Measurements from ENCODE around the gene MBP. TPM values are rescaled to one million over a fixed set of nuclear protein-coding genes. Genes with fewer than 3 reads are reported as not detected.
A peak's percentile ranks its signal among the peaks of the same experiment; 100 is the strongest.

Gene MBP
- polyA plus RNA-seq, 1 donor = 28.8 TPM

- H3K27me3 ChIP-seq (ENCODE audit: control insufficient read depth, insufficient read depth, low read length) = no peaks in the 10 kb centered on the region
- H3K4me1 ChIP-seq (ENCODE audit: control insufficient read depth, insufficient read depth, low read length) = peaks cover 15% of the 10 kb centered on the region
- H3K4me3 ChIP-seq (ENCODE audit: low read length) = no peak overlapping the region
- no CpG with 5 or more reads among the region's 14 CpGs for WGBS (ENCODE audit: insufficient coverage, low lambda C conversion rate)
- H3K27ac ChIP-seq (ENCODE audit: low read length) = no peak overlapping the region
- H3K9me3 ChIP-seq (ENCODE audit: control insufficient read depth, low read depth, low read length) = no peaks in the 10 kb centered on the region
- peaks cover 6% of the 10 kb centered on the region for H3K36me3 ChIP-seq (ENCODE audit: control insufficient read depth, insufficient read depth, low read length)
- DNase-seq = no peak
These were observed 9.0 kb downstream of the MBP start for GRCh38 chr18:77123320-77124231.

- no peak overlapping the region for H3K27ac ChIP-seq (ENCODE audit: low read length)
- H3K4me3 ChIP-seq (ENCODE audit: low read length) = no peak overlapping the region
- peaks cover 6% of the 10 kb centered on the region for H3K36me3 ChIP-seq (ENCODE audit: control insufficient read depth, insufficient read depth, low read length)
- H3K27me3 ChIP-seq (ENCODE audit: control insufficient read depth, insufficient read depth, low read length) = no peaks in the 10 kb centered on the region
- no CpG with 5 or more reads among the region's 3 CpGs for WGBS (ENCODE audit: insufficient coverage, low lambda C conversion rate)
- no peak for DNase-seq
- no peaks in the 10 kb centered on the region for H3K9me3 ChIP-seq (ENCODE audit: control insufficient read depth, low read depth, low read length)
- peaks cover 12% of the 10 kb centered on the region for H3K4me1 ChIP-seq (ENCODE audit: control insufficient read depth, insufficient read depth, low read length)
These were observed 11.1 kb downstream of the MBP start for GRCh38 chr18:77121523-77121922.

- H3K27ac ChIP-seq (ENCODE audit: low read length) = no peak overlapping the region
- no CpG with 5 or more reads among the region's 23 CpGs for WGBS (ENCODE audit: insufficient coverage, low lambda C conversion rate)
- H3K27me3 ChIP-seq (ENCODE audit: control insufficient read depth, insufficient read depth, low read length) = no peaks in the 10 kb centered on the region
- no peak for DNase-seq
- no peaks in the 10 kb centered on the region for H3K9me3 ChIP-seq (ENCODE audit: control insufficient read depth, low read depth, low read length)
- H3K4me1 ChIP-seq (ENCODE audit: control insufficient read depth, insufficient read depth, low read length) = peaks cover 22% of the 10 kb centered on the region
- peaks cover 6% of the 10 kb centered on the region for H3K36me3 ChIP-seq (ENCODE audit: control insufficient read depth, insufficient read depth, low read length)
- H3K4me3 ChIP-seq (ENCODE audit: low read length) = no peak overlapping the region
These were observed 12.6 kb downstream of the MBP start for GRCh38 chr18:77119851-77120491.

GRCh38 chr18:77119101-77119850, 13.3 kb downstream of the MBP start:
- no peak for DNase-seq
- WGBS (ENCODE audit: insufficient coverage, low lambda C conversion rate) = no CpG with 5 or more reads among the region's 12 CpGs

GRCh38 chr18:77118256-77119090, 14.1 kb downstream of the MBP start:
- peaks cover 6% of the 10 kb centered on the region for H3K36me3 ChIP-seq (ENCODE audit: control insufficient read depth, insufficient read depth, low read length)
- peaks cover 21% of the 10 kb centered on the region for H3K4me1 ChIP-seq (ENCODE audit: control insufficient read depth, insufficient read depth, low read length)
- H3K27me3 ChIP-seq (ENCODE audit: control insufficient read depth, insufficient read depth, low read length) = no peaks in the 10 kb centered on the region
- WGBS (ENCODE audit: insufficient coverage, low lambda C conversion rate) = no CpG with 5 or more reads among the region's 12 CpGs
- H3K4me3 ChIP-seq (ENCODE audit: low read length) = no peak overlapping the region
- no peak overlapping the region for H3K27ac ChIP-seq (ENCODE audit: low read length)
- H3K9me3 ChIP-seq (ENCODE audit: control insufficient read depth, low read depth, low read length) = peaks cover 2% of the 10 kb centered on the region
- DNase-seq = no peak

More at GRCh38 chr18:77119101-77119850, 13.3 kb downstream of the MBP start:
- Histone ChIP-seq H3K36me3 (ENCODE audit: control insufficient read depth, insufficient read depth, low read length) (peaks cover 6% of the 10 kb centered on the region), H3K4me3 (ENCODE audit: low read length) (no peak overlapping the region), H3K9me3 (ENCODE audit: control insufficient read depth, low read depth, low read length) (peaks cover 2% of the 10 kb centered on the region), H3K27ac (ENCODE audit: low read length) (no peak overlapping the region), H3K4me1 (ENCODE audit: control insufficient read depth, insufficient read depth, low read length) (peaks cover 16% of the 10 kb centered on the region), H3K27me3 (ENCODE audit: control insufficient read depth, insufficient read depth, low read length) (no peaks in the 10 kb centered on the region)

GRCh38 chr18:77116201-77117080, 16.1 kb downstream of the MBP start:
- Histone ChIP-seq H3K36me3 (ENCODE audit: control insufficient read depth, insufficient read depth, low read length) (peaks cover 6% of the 10 kb centered on the region), H3K9me3 (ENCODE audit: control insufficient read depth, low read depth, low read length) (peaks cover 2% of the 10 kb centered on the region), H3K27me3 (ENCODE audit: control insufficient read depth, insufficient read depth, low read length) (no peaks in the 10 kb centered on the region), H3K27ac (ENCODE audit: low read length) (peak overlapping the region; percentile 81), H3K4me3 (ENCODE audit: low read length) (no peak overlapping the region), H3K4me1 (ENCODE audit: control insufficient read depth, insufficient read depth, low read length) (peaks cover 25% of the 10 kb centered on the region)
- WGBS (ENCODE audit: insufficient coverage, low lambda C conversion rate) = 81% methylated on average over 5 of the region's 18 CpGs
- no peak for DNase-seq

GRCh38 chr18:77115192-77115953, 17.2 kb downstream of the MBP start:
- no peak for DNase-seq
- Histone ChIP-seq H3K4me3 (ENCODE audit: low read length) (no peak overlapping the region), H3K27me3 (ENCODE audit: control insufficient read depth, insufficient read depth, low read length) (no peaks in the 10 kb centered on the region), H3K36me3 (ENCODE audit: control insufficient read depth, insufficient read depth, low read length) (peaks cover 8% of the 10 kb centered on the region), H3K9me3 (ENCODE audit: control insufficient read depth, low read depth, low read length) (peaks cover 2% of the 10 kb centered on the region), H3K27ac (ENCODE audit: low read length) (peak overlapping the region; percentile 81), H3K4me1 (ENCODE audit: control insufficient read depth, insufficient read depth, low read length) (peaks cover 25% of the 10 kb centered on the region)
- WGBS (ENCODE audit: insufficient coverage, low lambda C conversion rate) = no CpG with 5 or more reads among the region's 8 CpGs

- peaks cover 4% of the 10 kb centered on the region for H3K36me3 ChIP-seq (ENCODE audit: control insufficient read depth, insufficient read depth, low read length)
- H3K9me3 ChIP-seq (ENCODE audit: control insufficient read depth, low read depth, low read length) = peaks cover 2% of the 10 kb centered on the region
- DNase-seq = peak; percentile 97 to 98
- WGBS (ENCODE audit: insufficient coverage, low lambda C conversion rate) = no CpG with 5 or more reads among the region's 25 CpGs
- H3K27me3 ChIP-seq (ENCODE audit: control insufficient read depth, insufficient read depth, low read length) = no peaks in the 10 kb centered on the region
- H3K4me1 ChIP-seq (ENCODE audit: control insufficient read depth, insufficient read depth, low read length) = peaks cover 25% of the 10 kb centered on the region
- H3K27ac ChIP-seq (ENCODE audit: low read length) = peak overlapping the region; percentile 81
- H3K4me3 ChIP-seq (ENCODE audit: low read length) = no peak overlapping the region
These were observed 18.0 kb downstream of the MBP start for GRCh38 chr18:77114415-77115191.

All from large intestine (tissue), 3 donors.